ENCODE data around the gene PRR36.
"Not testable (repeated sequence)": the region's sequence is repeated elsewhere in the genome, so short reads cannot be mapped to it uniquely, and the experiment has no call there.

The PRR36 gene

GRCh38 chr19:7867092-7867844 lies 6.9 kb downstream of the PRR36 start:
- TF ChIP-seq ZNF274 (IDR thresholded peaks at IDR 0.05; ENCODE audit: low read depth, low read length): no peak
- H3K4me3 ChIP-seq (ENCODE audit: low read length): no peak overlapping the region

- H3K4me3 ChIP-seq (ENCODE audit: low read length): no peak overlapping the region
- TF ChIP-seq ZNF274 (IDR thresholded peaks at IDR 0.05; ENCODE audit: low read depth, low read length): no peak
Measured at GRCh38 chr19:7866399-7867091, 7.6 kb downstream of the PRR36 start.

- no peak overlapping the region for H3K4me3 ChIP-seq (ENCODE audit: low read length)
- no peak for TF ChIP-seq ZNF274 (IDR thresholded peaks at IDR 0.05; ENCODE audit: low read depth, low read length)
Measured at GRCh38 chr19:7865262-7865911, 8.8 kb downstream of the PRR36 start.

- no peak overlapping the region for H3K4me3 ChIP-seq (ENCODE audit: low read length)
- TF ChIP-seq ZNF274 (IDR thresholded peaks at IDR 0.05; ENCODE audit: low read depth, low read length): no peak
Measured at GRCh38 chr19:7864690-7865074, 9.5 kb downstream of the PRR36 start.

GRCh38 chr19:7863971-7864689 lies 10.1 kb downstream of the PRR36 start:
- no peak overlapping the region for H3K4me3 ChIP-seq (ENCODE audit: low read length)
- no peak for TF ChIP-seq ZNF274 (IDR thresholded peaks at IDR 0.05; ENCODE audit: low read depth, low read length)

- no peak overlapping the region for H3K4me3 ChIP-seq (ENCODE audit: low read length)
- no peak for TF ChIP-seq ZNF274 (IDR thresholded peaks at IDR 0.05; ENCODE audit: low read depth, low read length)
Measured at GRCh38 chr19:7863157-7863970, 10.8 kb downstream of the PRR36 start.

GRCh38 chr19:7862413-7862951 lies 11.7 kb downstream of the PRR36 start:
- no peak overlapping the region for H3K4me3 ChIP-seq (ENCODE audit: low read length)

GRCh38 chr19:7861619-7862412 lies 12.4 kb downstream of the PRR36 start:
- no peak overlapping the region for H3K4me3 ChIP-seq (ENCODE audit: low read length)
- TF ChIP-seq ZNF274 (IDR thresholded peaks at IDR 0.05; ENCODE audit: low read depth, low read length): no peak

More at GRCh38 chr19:7862413-7862951, 11.7 kb downstream of the PRR36 start:
- TF ChIP-seq ZNF274 (IDR thresholded peaks at IDR 0.05; ENCODE audit: low read depth, low read length): no peak

GRCh38 chr19:7860714-7861618 lies 13.2 kb downstream of the PRR36 start:
- no peak overlapping the region for H3K4me3 ChIP-seq (ENCODE audit: low read length)
- no peak for TF ChIP-seq ZNF274 (IDR thresholded peaks at IDR 0.05; ENCODE audit: low read depth, low read length)

GRCh38 chr19:7859831-7860713 lies 14.1 kb downstream of the PRR36 start:
- no peak overlapping the region for H3K4me3 ChIP-seq (ENCODE audit: low read length)
- TF ChIP-seq ZNF274 (IDR thresholded peaks at IDR 0.05; ENCODE audit: low read depth, low read length): no peak

GRCh38 chr19:7859087-7859486 lies 15.1 kb downstream of the PRR36 start:
- H3K4me3 ChIP-seq (ENCODE audit: low read length): not testable (repeated sequence)

Measured in GM08714 (cell line).